B cell (primary cell): Measurements from ENCODE around the gene SPRR2G. TPM values are rescaled to one million over a fixed set of nuclear protein-coding genes. Genes with fewer than 3 reads are reported as not detected.

Experiments used
- ATAC-seq: fragments of 200-7000 bp; cut with Tn5 transposase; one replicate; pipeline ENCODE4 v1.10.0; 2021; ENCODE audit warnings: low read depth, mild to moderate bottlenecking, moderate number of reproducible peaks, moderate library complexity
- CTCF ChIA-PET: fragments of 350-600 bp; sonication (Branson Sonifier 250); formaldehyde crosslinking; loops from one replicate; lab custom pipeline; 2021; ENCODE audit warnings: antibody characterized with exemption, inconsistent platforms; lab: Charles Lee
- POLR2A ChIA-PET: fragments of 350-600 bp; sonication (Branson Sonifier 250); formaldehyde crosslinking; loops from one replicate; lab custom pipeline; 2021; ENCODE audit warnings: antibody characterized with exemption; lab: Charles Lee
- DNase-seq: peaks from one replicate; pipeline ENCODE4 v3.0.0; 2013
- H2AFZ ChIP-seq: 2 replicates; pipeline ENCODE4 v1.6.1; 2012; ENCODE audit warnings: mild to moderate bottlenecking, low read depth, low read length; ENCODE audit not compliant: insufficient read depth, poor library complexity, severe bottlenecking
- H3K27ac ChIP-seq, 2 donors: 1 replicate in 1 of 2; 2 replicates in 1 of 2; pipeline ENCODE4 v1.5.1; 2012 to 2013; ENCODE audit warnings: low read length in 2 of 2, mild to moderate bottlenecking in 2 of 2, moderate library complexity in 1 of 2
- H3K27me3 ChIP-seq, 4 experiments: fragments of 200-600 bp in 1 of 4; sonication (generic) in 1 of 4; replicated peaks in 1 of 4; 1 replicate in 2 of 4; 2 replicates in 2 of 4; pipeline versions ENCODE4 v1.6.1 to v1.7.0; 2013 to 2016; ENCODE audit warnings: low read length in 3 of 4, mild to moderate bottlenecking in 2 of 4, mixed read lengths in 1 of 4, moderate library complexity in 1 of 4; ENCODE audit not compliant: insufficient read depth in 4 of 4, control insufficient read depth in 3 of 4; ENCODE audit errors: control extremely low read depth in 1 of 4
- H3K36me3 ChIP-seq, 2 experiments: replicated peaks in 1 of 2; 1 replicate in 1 of 2; 2 replicates in 1 of 2; pipeline versions ENCODE4 v1.6.1 to v1.7.1; 2013; ENCODE audit warnings: low read length in 1 of 2; ENCODE audit not compliant: insufficient read depth in 2 of 2, control insufficient read depth in 1 of 2; ENCODE audit errors: control extremely low read depth in 1 of 2, extremely low read depth in 1 of 2
- H3K4me1 ChIP-seq, 2 donors: fragments of 200-600 bp in 1 of 2; sonication (generic) in 1 of 2; 1 replicate in 1 of 2; 2 replicates in 1 of 2; pipeline versions ENCODE4 v1.5.1 to v1.6.1; 2013 to 2017; ENCODE audit warnings: low read length in 2 of 2; ENCODE audit not compliant: control insufficient read depth in 2 of 2, insufficient read depth in 2 of 2
- H3K4me2 ChIP-seq: replicated peaks from 2 replicates; pipeline ENCODE3; 2012; ENCODE audit warnings: mild to moderate bottlenecking, low read depth, low read length; ENCODE audit not compliant: poor library complexity, severe bottlenecking
- H3K4me3 ChIP-seq, 5 experiments: fragments of 200-600 bp in 1 of 5; sonication (generic) in 1 of 5; 1 replicate in 3 of 5; 2 replicates in 2 of 5; pipeline versions ENCODE4 v1.5.1 to v1.7.0; 2011 to 2016; ENCODE audit warnings: low read length in 4 of 5, mild to moderate bottlenecking in 4 of 5, low read depth in 2 of 5, control low read depth in 1 of 5, moderate library complexity in 1 of 5; ENCODE audit not compliant: insufficient read depth in 1 of 5; ENCODE audit errors: control extremely low read depth in 1 of 5, extremely low read depth in 1 of 5
- H3K79me2 ChIP-seq: fragments of 200-600 bp; sonication (generic); one replicate; pipeline ENCODE4 v1.6.0; 2016; ENCODE audit warnings: low read length; ENCODE audit not compliant: control insufficient read depth, insufficient read depth
- H3K9ac ChIP-seq: fragments of 200-600 bp; sonication (generic); 2 replicates; pipeline ENCODE4 v1.6.1; 2017; ENCODE audit warnings: mild to moderate bottlenecking, low read length, moderate library complexity
- H3K9me3 ChIP-seq, 3 donors: one replicate each; pipeline versions ENCODE4 v1.6.1 to v1.7.1; 2013; ENCODE audit warnings: low read length in 2 of 3; ENCODE audit not compliant: control insufficient read depth in 2 of 3, insufficient read depth in 1 of 3; ENCODE audit errors: control extremely low read depth in 1 of 3
- H4K20me1 ChIP-seq: 2 replicates; pipeline ENCODE4 v1.6.0; 2012; ENCODE audit warnings: mild to moderate bottlenecking, low read length; ENCODE audit not compliant: insufficient read depth, control insufficient read depth, poor library complexity, severe bottlenecking
- H3K27ac Mint-ChIP-seq: one replicate; pipeline ENCODE4 v1.8.0; 2021; ENCODE audit warnings: mixed read lengths
- H3K27me3 Mint-ChIP-seq: one replicate; pipeline ENCODE4 v1.8.0; 2021; ENCODE audit warnings: mixed read lengths
- H3K4me1 Mint-ChIP-seq: one replicate; pipeline ENCODE4 v1.8.0; 2021; ENCODE audit warnings: mixed read lengths
- H3K4me3 Mint-ChIP-seq: one replicate; pipeline ENCODE4 v1.8.0; 2021; ENCODE audit warnings: mixed read lengths
- H3K9me3 Mint-ChIP-seq: one replicate; pipeline ENCODE4 v1.8.0; 2022; ENCODE audit warnings: mixed read lengths; ENCODE audit not compliant: insufficient read depth
- EZH2 ChIP-seq: IDR thresholded peaks from 2 replicates; pipeline ENCODE4 v1.6.1; 2012; ENCODE audit warnings: borderline replicate concordance, low read depth, mild to moderate bottlenecking, moderate library complexity, low read length; ENCODE audit not compliant: insufficient read depth, poor library complexity, severe bottlenecking
- WGBS: methylation state at CpG from one replicate; pipeline ENCODE4 v1.1.5; 2013; ENCODE audit warnings: missing lambda C conversion rate; ENCODE audit not compliant: insufficient coverage; 5-methylcytosine and 5-hydroxymethylcytosine counted together
- intact Hi-C: fragments of 100-400 bp; cut with micrococcal nuclease; formaldehyde crosslinking; loops from one replicate; pipeline ENCODE4 v1.10.0; 2022
- polyA plus RNA-seq: library from polyadenylated mRNA; depleted of rRNA; stranded (reverse); fragments of >200 nt; gene quantifications from 2 replicates; pipeline ENCODE4 v1.2.3, GENCODE V29; 2012
- total RNA-seq, 2 donors: library from RNA; stranded (reverse); fragments of 120-200 nt in 1 of 2; gene quantifications; 1 replicate in 1 of 2; 2 replicates in 1 of 2; pipeline versions ENCODE4 v1.2.3 to v1.2.4, GENCODE V29; 2013 to 2022
- TF ChIP-seq, protein P1 (sequence below): fragments of 200-600 bp; IDR thresholded peaks from one replicate; pipeline ENCODE4 v1.8.0; 2022; ENCODE audit warnings: antibody characterized with exemption, mild to moderate bottlenecking

The SPRR2G gene
- total and polyA plus RNA-seq, 2 donors (not counting 1 experiment from before 2014, with no cell fraction given), result not detected

- Histone ChIP-seq H2AFZ (no peak overlapping the region), H4K20me1 (no peaks in the 10 kb centered on the region)
- WGBS, result 46% methylated on average over 3 of the region's 3 CpGs
Observed at GRCh38 chr1:153122831-153123421, 27.8 kb downstream of the SPRR2G start.

GRCh38 chr1:153120945-153121344 is 29.7 kb downstream of the SPRR2G start:
- Mint-ChIP-seq H3K27me3 (peaks cover 23% of the 10 kb centered on the region), H3K9me3 (peaks cover 13% of the 10 kb centered on the region), H3K27ac (no peak overlapping the region), H3K4me1 (no peaks in the 10 kb centered on the region), H3K4me3 (no peak overlapping the region)
- DNase-seq (no peak), ATAC-seq (no peak)
- Histone ChIP-seq H3K4me1 (no peaks in the 10 kb centered on the region), H3K4me3 (no peak overlapping the region), H3K4me2 (no peak overlapping the region), H2AFZ (no peak overlapping the region), H3K9me3 (peaks cover 0 to 5% (median 5%) of the 10 kb centered on the region in 3 donors), H4K20me1 (no peaks in the 10 kb centered on the region), H3K36me3 (no peaks in the 10 kb centered on the region), H3K27me3 (peaks cover 0 to 7% (median under 1%) of the 10 kb centered on the region in 4 experiments), H3K9ac (no peak overlapping the region), H3K79me2 (no peaks in the 10 kb centered on the region), H3K27ac (no peak overlapping the region)
- intact Hi-C loops, result no loop called here
- TF ChIP-seq, protein P1, sequence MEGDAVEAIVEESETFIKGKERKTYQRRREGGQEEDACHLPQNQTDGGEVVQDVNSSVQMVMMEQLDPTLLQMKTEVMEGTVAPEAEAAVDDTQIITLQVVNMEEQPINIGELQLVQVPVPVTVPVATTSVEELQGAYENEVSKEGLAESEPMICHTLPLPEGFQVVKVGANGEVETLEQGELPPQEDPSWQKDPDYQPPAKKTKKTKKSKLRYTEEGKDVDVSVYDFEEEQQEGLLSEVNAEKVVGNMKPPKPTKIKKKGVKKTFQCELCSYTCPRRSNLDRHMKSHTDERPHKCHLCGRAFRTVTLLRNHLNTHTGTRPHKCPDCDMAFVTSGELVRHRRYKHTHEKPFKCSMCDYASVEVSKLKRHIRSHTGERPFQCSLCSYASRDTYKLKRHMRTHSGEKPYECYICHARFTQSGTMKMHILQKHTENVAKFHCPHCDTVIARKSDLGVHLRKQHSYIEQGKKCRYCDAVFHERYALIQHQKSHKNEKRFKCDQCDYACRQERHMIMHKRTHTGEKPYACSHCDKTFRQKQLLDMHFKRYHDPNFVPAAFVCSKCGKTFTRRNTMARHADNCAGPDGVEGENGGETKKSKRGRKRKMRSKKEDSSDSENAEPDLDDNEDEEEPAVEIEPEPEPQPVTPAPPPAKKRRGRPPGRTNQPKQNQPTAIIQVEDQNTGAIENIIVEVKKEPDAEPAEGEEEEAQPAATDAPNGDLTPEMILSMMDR, result no peak
- ChIA-PET CTCF (no interaction called here), POLR2A (no interaction called here)

More at GRCh38 chr1:153122831-153123421, 27.8 kb downstream of the SPRR2G start:
- ChIA-PET CTCF (no interaction called here), POLR2A (no interaction called here)
- no peak overlapping the region for H3K4me3 Mint-ChIP-seq
- no peaks in the 10 kb centered on the region for H3K79me2 ChIP-seq
- H3K27ac Mint-ChIP-seq, result no peak overlapping the region
- H3K4me1 Mint-ChIP-seq, result no peaks in the 10 kb centered on the region
- no peaks in the 10 kb centered on the region for H3K36me3 ChIP-seq
- H3K4me2 ChIP-seq, result no peak overlapping the region
- no peak for TF ChIP-seq EZH2
- TF ChIP-seq, protein P1, result no peak
- peaks cover 0 to 5% (median 5%) of the 10 kb centered on the region in 3 donors for H3K9me3 ChIP-seq
- H3K9me3 Mint-ChIP-seq, result peaks cover 13% of the 10 kb centered on the region
- no peak overlapping the region for H3K27ac ChIP-seq
- ATAC-seq (no peak), DNase-seq (no peak)
- no peak overlapping the region for H3K4me3 ChIP-seq
- H3K4me1 ChIP-seq, result no peaks in the 10 kb centered on the region
- H3K9ac ChIP-seq, result no peak overlapping the region
- peaks cover 0 to 2% (median 0%) of the 10 kb centered on the region in 4 experiments for H3K27me3 ChIP-seq
- intact Hi-C loops, result no loop called here
- peaks cover 20% of the 10 kb centered on the region for H3K27me3 Mint-ChIP-seq
